ENCODE data around the gene TPRKB. TPM values are rescaled to one million over a fixed set of nuclear protein-coding genes. Genes with fewer than 3 reads are reported as not detected.
A peak's percentile ranks its signal among the peaks of the same experiment; 100 is the strongest.

The TPRKB gene
- total RNA-seq, 1 donor from 2014 or later: 19.2 TPM

GRCh38 chr2:73746877-73747208 lies 9.7 kb upstream of the TPRKB start:
- no peak for TF ChIP-seq CTCF (IDR thresholded peaks at IDR 0.05)
- Histone ChIP-seq H3K4me3 (no peak overlapping the region), H3K9me3 (no peaks in the 10 kb centered on the region), H3K4me1 (no peaks in the 10 kb centered on the region), H3K36me3 (peaks cover 36% of the 10 kb centered on the region), H3K27ac (peak overlapping the region; percentile 55), H3K27me3 (no peaks in the 10 kb centered on the region)
- ATAC-seq: no peak
- DNase-seq: no peak
- intact Hi-C loops (cut with DNase I): no loop called here

GRCh38 chr2:73746015-73746876 lies 9.1 kb upstream of the TPRKB start:
- no peak overlapping the region for H3K4me3 ChIP-seq
- no peaks in the 10 kb centered on the region for H3K27me3 ChIP-seq
- intact Hi-C loops (cut with DNase I): no loop called here
- ATAC-seq (peak; percentile 37), DNase-seq (no peak)
- no peaks in the 10 kb centered on the region for H3K9me3 ChIP-seq
- no peaks in the 10 kb centered on the region for H3K4me1 ChIP-seq
- no peak for TF ChIP-seq CTCF (IDR thresholded peaks at IDR 0.05)
- H3K36me3 ChIP-seq: peaks cover 33% of the 10 kb centered on the region
- H3K27ac ChIP-seq: peak overlapping the region; percentile 55

GRCh38 chr2:73740767-73741166 lies 3.6 kb upstream of the TPRKB start:
- Histone ChIP-seq H3K36me3 (peaks cover 13% of the 10 kb centered on the region), H3K27me3 (no peaks in the 10 kb centered on the region), H3K4me3 (no peak overlapping the region), H3K4me1 (peaks cover 13% of the 10 kb centered on the region), H3K27ac (no peak overlapping the region), H3K9me3 (no peaks in the 10 kb centered on the region)
- TF ChIP-seq CTCF (IDR thresholded peaks at IDR 0.05): no peak
- ATAC-seq (no peak), DNase-seq (no peak)
- intact Hi-C loops (cut with DNase I): no loop called here

GRCh38 chr2:73739101-73739500 lies 2.0 kb upstream of the TPRKB start:
- ATAC-seq (no peak), DNase-seq (no peak)
- H3K27ac ChIP-seq: no peak overlapping the region
- peaks cover 10% of the 10 kb centered on the region for H3K36me3 ChIP-seq
- no peaks in the 10 kb centered on the region for H3K27me3 ChIP-seq
- no peaks in the 10 kb centered on the region for H3K9me3 ChIP-seq
- intact Hi-C loops (cut with DNase I): no loop called here
- H3K4me1 ChIP-seq: peaks cover 14% of the 10 kb centered on the region
- H3K4me3 ChIP-seq: no peak overlapping the region
- TF ChIP-seq CTCF (IDR thresholded peaks at IDR 0.05): no peak

- no peak for DNase-seq
- Histone ChIP-seq H3K27ac (peak overlapping the region; percentile 84), H3K27me3 (no peaks in the 10 kb centered on the region), H3K4me1 (peaks cover 14% of the 10 kb centered on the region), H3K4me3 (peak overlapping the region; percentile 93), H3K36me3 (peaks cover 35% of the 10 kb centered on the region), H3K9me3 (no peaks in the 10 kb centered on the region)
- TF ChIP-seq CTCF (IDR thresholded peaks at IDR 0.05): no peak
- intact Hi-C loops (cut with DNase I): no loop called here
- no peak for ATAC-seq
Observed at GRCh38 chr2:73736378-73736777, 767 bp downstream of the TPRKB start.

All from upper lobe of right lung (tissue), 1 donor.